ENCODE results near the gene TRAK1. TPM values are rescaled to one million over a fixed set of nuclear protein-coding genes. Genes with fewer than 3 reads are reported as not detected.

TRAK1 gene
- polyA plus RNA-seq, 1 donor (not counting 4 experiments of a cell fraction or from before 2014, with no cell fraction given), result 58.2 TPM

DNA sequence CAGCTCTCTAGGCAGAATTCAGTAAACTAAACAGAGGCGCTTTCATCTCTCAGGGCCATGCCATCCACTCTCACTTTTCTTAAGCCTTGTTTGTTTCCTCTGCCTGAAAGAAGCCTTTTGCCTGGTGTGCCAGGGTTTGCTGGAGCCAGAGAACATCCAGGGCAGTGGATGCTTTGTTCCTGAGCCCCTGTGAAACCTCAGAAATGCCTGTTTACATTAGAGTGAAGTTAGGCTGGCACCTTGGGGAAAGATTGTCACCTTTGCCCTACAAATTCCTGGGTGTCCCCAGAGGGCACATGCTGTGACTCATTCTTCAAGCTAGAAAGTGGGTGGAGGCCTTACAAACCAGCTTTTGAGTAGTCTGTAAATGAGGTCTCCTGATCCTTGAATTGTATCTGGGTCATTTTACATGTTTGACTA lies 10.7 kb upstream of the TRAK1 start:
- FAIRE-seq, result peak; percentile 79
- H3K79me2 ChIP-seq (ENCODE audit: control insufficient read depth, insufficient read depth, low read length), result peaks cover 61% of the 10 kb centered on the region
- H4K20me1 ChIP-seq (ENCODE audit: control insufficient read depth, extremely low read depth, insufficient read depth, low read length), result no peaks in the 10 kb centered on the region
- H3K9ac ChIP-seq (ENCODE audit: control insufficient read depth, extremely low read depth, insufficient read depth, low read length), result no peak overlapping the region
- dilution Hi-C loops (cut with MboI; ENCODE audit: extremely low pct_ligation_motif_present, low sequenced_read_pairs), result no loop called here
- peaks cover 30% of the 10 kb centered on the region for H3K4me1 ChIP-seq (ENCODE audit: control insufficient read depth, extremely low read depth, insufficient read depth, low read length)
- peak overlapping the region; percentile 41 for H3K27ac ChIP-seq (ENCODE audit: control insufficient read depth, insufficient read depth, low read length)
- no peak for TF ChIP-seq EZH2 (IDR thresholded peaks at IDR 0.05; ENCODE audit: low read length)
- TF ChIP-seq, protein P1, sequence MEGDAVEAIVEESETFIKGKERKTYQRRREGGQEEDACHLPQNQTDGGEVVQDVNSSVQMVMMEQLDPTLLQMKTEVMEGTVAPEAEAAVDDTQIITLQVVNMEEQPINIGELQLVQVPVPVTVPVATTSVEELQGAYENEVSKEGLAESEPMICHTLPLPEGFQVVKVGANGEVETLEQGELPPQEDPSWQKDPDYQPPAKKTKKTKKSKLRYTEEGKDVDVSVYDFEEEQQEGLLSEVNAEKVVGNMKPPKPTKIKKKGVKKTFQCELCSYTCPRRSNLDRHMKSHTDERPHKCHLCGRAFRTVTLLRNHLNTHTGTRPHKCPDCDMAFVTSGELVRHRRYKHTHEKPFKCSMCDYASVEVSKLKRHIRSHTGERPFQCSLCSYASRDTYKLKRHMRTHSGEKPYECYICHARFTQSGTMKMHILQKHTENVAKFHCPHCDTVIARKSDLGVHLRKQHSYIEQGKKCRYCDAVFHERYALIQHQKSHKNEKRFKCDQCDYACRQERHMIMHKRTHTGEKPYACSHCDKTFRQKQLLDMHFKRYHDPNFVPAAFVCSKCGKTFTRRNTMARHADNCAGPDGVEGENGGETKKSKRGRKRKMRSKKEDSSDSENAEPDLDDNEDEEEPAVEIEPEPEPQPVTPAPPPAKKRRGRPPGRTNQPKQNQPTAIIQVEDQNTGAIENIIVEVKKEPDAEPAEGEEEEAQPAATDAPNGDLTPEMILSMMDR (optimal IDR thresholded peaks at IDR 0.05 in 1 of 3, IDR thresholded peaks at IDR 0.05 in 1 of 3, conservative IDR thresholded peaks at IDR 0.05 in 1 of 3; ENCODE audit: extremely low read depth in 1 of 3, insufficient read depth in 2 of 3, low read length in 3 of 3), result no peak
- no peaks in the 10 kb centered on the region for H3K36me3 ChIP-seq (ENCODE audit: control insufficient read depth in 2 of 2, extremely low read depth in 1 of 2, insufficient read depth in 2 of 2, low read length in 2 of 2)
- no peak overlapping the region for H3K4me3 ChIP-seq (ENCODE audit: control insufficient read depth in 2 of 3, extremely low read depth in 1 of 3, insufficient read depth in 2 of 3, low read depth in 1 of 3, low read length in 3 of 3)
- peak overlapping the region; percentile 11 for H3K4me2 ChIP-seq (ENCODE audit: control insufficient read depth, extremely low read depth, insufficient read depth, low read depth, low read length)
- no peaks in the 10 kb centered on the region for H3K27me3 ChIP-seq (ENCODE audit: control insufficient read depth, extremely low read depth, insufficient read depth, low read length)
- no peak for DNase-seq (ENCODE audit: low read depth, low spot score)
- H3K9me1 ChIP-seq (ENCODE audit: control insufficient read depth, extremely low read depth, insufficient read depth, low read length), result no peaks in the 10 kb centered on the region
- H2AFZ ChIP-seq (ENCODE audit: control insufficient read depth, low read length), result no peak overlapping the region
- no peaks in the 10 kb centered on the region for H3K9me3 ChIP-seq (ENCODE audit: control insufficient read depth, low read depth, low read length)

DNA sequence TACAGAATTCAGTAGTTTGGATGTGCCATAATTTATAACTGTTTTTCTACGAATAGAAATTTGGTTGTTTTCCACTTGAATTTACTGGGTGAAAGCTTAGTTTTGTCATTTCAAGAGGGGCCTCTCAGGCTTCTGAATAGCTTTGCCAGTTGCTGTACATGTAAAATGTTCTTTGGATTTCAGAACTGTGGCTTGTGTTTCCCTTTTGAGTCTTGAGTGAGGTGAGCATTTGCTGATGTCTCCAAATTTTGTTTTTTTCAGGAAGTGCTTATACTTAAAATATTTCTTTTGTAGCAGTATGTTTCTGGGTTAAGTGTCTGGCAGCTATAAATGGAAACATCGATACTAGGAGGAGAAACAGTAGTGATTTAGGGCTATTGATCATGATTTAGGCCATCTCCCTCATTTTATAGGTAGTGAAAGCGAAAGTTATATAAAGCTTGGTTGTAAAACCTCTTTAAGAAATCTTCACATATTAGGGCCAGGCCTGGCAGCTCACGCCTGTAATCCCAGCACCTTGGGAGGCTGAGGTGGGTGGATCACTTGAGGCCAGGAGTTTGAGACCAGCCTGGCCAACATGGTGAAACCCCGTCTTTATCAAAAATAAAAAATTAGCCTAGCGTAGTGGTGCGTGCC lies 9.2 kb upstream of the TRAK1 start:
- Histone ChIP-seq H3K4me1 (ENCODE audit: control insufficient read depth, extremely low read depth, insufficient read depth, low read length) (peaks cover 30% of the 10 kb centered on the region), H3K79me2 (ENCODE audit: control insufficient read depth, insufficient read depth, low read length) (peaks cover 62% of the 10 kb centered on the region), H2AFZ (ENCODE audit: control insufficient read depth, low read length) (no peak overlapping the region), H3K9me3 (ENCODE audit: control insufficient read depth, low read depth, low read length) (no peaks in the 10 kb centered on the region), H3K4me2 (ENCODE audit: control insufficient read depth, extremely low read depth, insufficient read depth, low read depth, low read length) (no peak overlapping the region), H3K27ac (ENCODE audit: control insufficient read depth, insufficient read depth, low read length) (no peak overlapping the region), H3K36me3 (ENCODE audit: control insufficient read depth in 2 of 2, extremely low read depth in 1 of 2, insufficient read depth in 2 of 2, low read length in 2 of 2) (no peaks in the 10 kb centered on the region), H3K27me3 (ENCODE audit: control insufficient read depth, extremely low read depth, insufficient read depth, low read length) (no peaks in the 10 kb centered on the region), H4K20me1 (ENCODE audit: control insufficient read depth, extremely low read depth, insufficient read depth, low read length) (no peaks in the 10 kb centered on the region), H3K4me3 (ENCODE audit: control insufficient read depth in 2 of 3, extremely low read depth in 1 of 3, insufficient read depth in 2 of 3, low read depth in 1 of 3, low read length in 3 of 3) (no peak overlapping the region), H3K9me1 (ENCODE audit: control insufficient read depth, extremely low read depth, insufficient read depth, low read length) (no peaks in the 10 kb centered on the region), H3K9ac (ENCODE audit: control insufficient read depth, extremely low read depth, insufficient read depth, low read length) (no peak overlapping the region)
- DNase-seq (ENCODE audit: low read depth, low spot score) (no peak), FAIRE-seq (no peak)
- dilution Hi-C loops (cut with MboI; ENCODE audit: extremely low pct_ligation_motif_present, low sequenced_read_pairs), result no loop called here
- no peak for TF ChIP-seq EZH2 (IDR thresholded peaks at IDR 0.05; ENCODE audit: low read length)
- TF ChIP-seq, protein P1 (optimal IDR thresholded peaks at IDR 0.05 in 1 of 3, IDR thresholded peaks at IDR 0.05 in 1 of 3, conservative IDR thresholded peaks at IDR 0.05 in 1 of 3; ENCODE audit: extremely low read depth in 1 of 3, insufficient read depth in 2 of 3, low read length in 3 of 3), result no peak
